GM12878 (cell line): Measurements from ENCODE around the gene SOX9.

Experiments
- CBFB ChIP-seq: IDR thresholded peaks from 2 replicates; pipeline ENCODE4 v1.6.1; 2016; ENCODE audit warnings: antibody characterized with exemption, low read depth
- CEBPB ChIP-seq, 2 experiments: fragments of 150-350 bp in 1 of 2; IDR thresholded peaks; 2 replicates each; pipeline ENCODE4 v1.6.1; 2012 to 2014; ENCODE audit warnings: low read depth in 2 of 2, low read length in 2 of 2, borderline replicate concordance in 1 of 2, inconsistent platforms in 1 of 2
- EP300 ChIP-seq, 2 experiments: fragments of 150-350 bp in 1 of 2; IDR thresholded peaks; 2 replicates each; pipeline ENCODE4 v1.6.1; 2011 to 2012; ENCODE audit warnings: low read depth in 2 of 2, low read length in 2 of 2, borderline replicate concordance in 1 of 2, improper control_type of control experiment in 1 of 2, inconsistent platforms in 1 of 2; ENCODE audit not compliant: control insufficient read depth in 1 of 2
- EZH2 ChIP-seq: IDR thresholded peaks from 2 replicates; pipeline ENCODE4 v1.6.1; 2012; ENCODE audit warnings: low read depth, mild to moderate bottlenecking, control low read depth, inconsistent platforms, low read length, borderline replicate concordance; ENCODE audit not compliant: control insufficient read depth
- GABPA ChIP-seq: IDR thresholded peaks from 2 replicates; pipeline ENCODE4 v1.6.1; 2014; ENCODE audit warnings: antibody characterized with exemption, low read depth, mild to moderate bottlenecking, inconsistent platforms
- HDAC2 ChIP-seq: fragments of 200-600 bp; sonication (generic); IDR thresholded peaks from 2 replicates; pipeline ENCODE4 v1.6.1; 2017
- NRF1 ChIP-seq: conservative IDR thresholded peaks from 2 replicates; pipeline ENCODE4 v1.6.1; 2011; ENCODE audit warnings: mild to moderate bottlenecking, low read depth, low read length, improper control_type of control experiment
- POLR2A ChIP-seq: IDR thresholded peaks from 2 replicates; pipeline ENCODE4 v1.6.1; 2011; ENCODE audit warnings: low read depth, mild to moderate bottlenecking, low read length
- RAD51 ChIP-seq: fragments of 450-650 bp; IDR thresholded peaks from 2 replicates; pipeline ENCODE4 v1.6.1; 2016; ENCODE audit warnings: moderate library complexity, mild to moderate bottlenecking, inconsistent platforms
- SMAD5 ChIP-seq: IDR thresholded peaks from 2 replicates; pipeline ENCODE4 v1.6.1; 2016; ENCODE audit warnings: antibody characterized with exemption, low read depth
- TCF3 ChIP-seq: IDR thresholded peaks from 2 replicates; pipeline ENCODE4 v1.6.1; 2012; ENCODE audit warnings: low read depth, mild to moderate bottlenecking, low read length, borderline replicate concordance; ENCODE audit not compliant: insufficient read depth
- TF ChIP-seq, protein P1 (sequence below), 3 experiments: IDR thresholded peaks in 2 of 3; conservative IDR thresholded peaks in 1 of 3; 2 replicates each; pipeline ENCODE4 v1.5.1; 2011; ENCODE audit warnings: low read depth in 3 of 3, low read length in 3 of 3, mild to moderate bottlenecking in 3 of 3, control low read depth in 2 of 3, moderate library complexity in 2 of 3, inconsistent platforms in 1 of 3, mixed read lengths in 1 of 3; ENCODE audit not compliant: control insufficient read depth in 2 of 3, insufficient read depth in 1 of 3; ENCODE audit errors: extremely low read depth in 1 of 3
- TF ChIP-seq, protein P2 (sequence below): fragments of 450-650 bp; conservative IDR thresholded peaks from 2 replicates; pipeline ENCODE4 v1.6.1; 2017; ENCODE audit warnings: mild to moderate bottlenecking, moderate library complexity

DNA sequence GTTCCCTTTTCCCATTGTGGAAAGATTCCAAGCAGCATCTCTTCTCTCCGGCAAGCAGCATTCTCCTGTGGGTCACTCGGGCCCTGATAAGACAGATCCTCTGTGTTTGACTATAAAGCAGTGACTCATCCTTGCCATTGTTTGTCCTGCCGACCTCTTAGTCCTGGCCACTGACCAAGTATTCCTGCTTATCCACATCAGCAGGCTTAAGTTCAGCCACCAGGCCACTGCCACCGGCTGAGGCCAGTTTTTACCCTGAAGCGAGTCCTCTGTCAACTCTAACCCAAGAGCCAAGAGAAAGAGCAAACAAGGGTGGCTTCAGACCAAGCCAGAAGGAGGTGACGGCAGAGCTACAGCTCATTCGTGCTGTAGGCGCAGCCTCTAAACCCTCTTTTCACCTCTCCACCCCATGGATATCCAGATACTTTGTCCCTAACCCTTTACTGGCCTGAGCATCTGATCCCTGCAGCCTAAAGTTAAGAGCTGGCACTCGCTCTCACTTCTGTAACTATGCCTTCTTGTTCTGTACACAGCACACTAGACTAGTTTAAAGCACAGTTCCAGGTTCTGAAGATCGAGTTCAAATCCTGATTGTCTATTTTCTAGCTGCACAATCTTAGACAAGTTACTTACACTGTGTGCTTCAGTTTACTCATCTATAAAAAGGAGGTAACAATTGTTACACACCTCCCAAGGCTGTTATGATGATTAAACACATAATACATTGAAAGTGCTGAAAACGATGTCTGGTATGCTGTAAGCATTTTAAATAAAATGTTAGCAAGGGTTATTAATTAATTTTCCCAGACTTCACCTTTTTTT is 31.0 kb downstream of the SOX9 start:
- TF ChIP-seq, protein P1, sequence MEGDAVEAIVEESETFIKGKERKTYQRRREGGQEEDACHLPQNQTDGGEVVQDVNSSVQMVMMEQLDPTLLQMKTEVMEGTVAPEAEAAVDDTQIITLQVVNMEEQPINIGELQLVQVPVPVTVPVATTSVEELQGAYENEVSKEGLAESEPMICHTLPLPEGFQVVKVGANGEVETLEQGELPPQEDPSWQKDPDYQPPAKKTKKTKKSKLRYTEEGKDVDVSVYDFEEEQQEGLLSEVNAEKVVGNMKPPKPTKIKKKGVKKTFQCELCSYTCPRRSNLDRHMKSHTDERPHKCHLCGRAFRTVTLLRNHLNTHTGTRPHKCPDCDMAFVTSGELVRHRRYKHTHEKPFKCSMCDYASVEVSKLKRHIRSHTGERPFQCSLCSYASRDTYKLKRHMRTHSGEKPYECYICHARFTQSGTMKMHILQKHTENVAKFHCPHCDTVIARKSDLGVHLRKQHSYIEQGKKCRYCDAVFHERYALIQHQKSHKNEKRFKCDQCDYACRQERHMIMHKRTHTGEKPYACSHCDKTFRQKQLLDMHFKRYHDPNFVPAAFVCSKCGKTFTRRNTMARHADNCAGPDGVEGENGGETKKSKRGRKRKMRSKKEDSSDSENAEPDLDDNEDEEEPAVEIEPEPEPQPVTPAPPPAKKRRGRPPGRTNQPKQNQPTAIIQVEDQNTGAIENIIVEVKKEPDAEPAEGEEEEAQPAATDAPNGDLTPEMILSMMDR (IDR thresholded peaks at IDR 0.05 in 2 of 3, conservative IDR thresholded peaks at IDR 0.05 in 1 of 3; ENCODE audit: control insufficient read depth in 2 of 3, extremely low read depth in 1 of 3, insufficient read depth in 1 of 3, low read depth in 3 of 3, low read length in 3 of 3) = no peak
- TF ChIP-seq POLR2A = no peak
- TF ChIP-seq NRF1 = no peak
- no peak for TF ChIP-seq HDAC2
- no peak for TF ChIP-seq EP300 (IDR thresholded peaks at IDR 0.05; ENCODE audit: borderline replicate concordance in 1 of 2, control insufficient read depth in 1 of 2, low read depth in 2 of 2, low read length in 2 of 2)
- no peak for TF ChIP-seq GABPA
- no peak for TF ChIP-seq TCF3
- no peak for TF ChIP-seq CBFB
- no peak for TF ChIP-seq EZH2
- TF ChIP-seq, protein P2, sequence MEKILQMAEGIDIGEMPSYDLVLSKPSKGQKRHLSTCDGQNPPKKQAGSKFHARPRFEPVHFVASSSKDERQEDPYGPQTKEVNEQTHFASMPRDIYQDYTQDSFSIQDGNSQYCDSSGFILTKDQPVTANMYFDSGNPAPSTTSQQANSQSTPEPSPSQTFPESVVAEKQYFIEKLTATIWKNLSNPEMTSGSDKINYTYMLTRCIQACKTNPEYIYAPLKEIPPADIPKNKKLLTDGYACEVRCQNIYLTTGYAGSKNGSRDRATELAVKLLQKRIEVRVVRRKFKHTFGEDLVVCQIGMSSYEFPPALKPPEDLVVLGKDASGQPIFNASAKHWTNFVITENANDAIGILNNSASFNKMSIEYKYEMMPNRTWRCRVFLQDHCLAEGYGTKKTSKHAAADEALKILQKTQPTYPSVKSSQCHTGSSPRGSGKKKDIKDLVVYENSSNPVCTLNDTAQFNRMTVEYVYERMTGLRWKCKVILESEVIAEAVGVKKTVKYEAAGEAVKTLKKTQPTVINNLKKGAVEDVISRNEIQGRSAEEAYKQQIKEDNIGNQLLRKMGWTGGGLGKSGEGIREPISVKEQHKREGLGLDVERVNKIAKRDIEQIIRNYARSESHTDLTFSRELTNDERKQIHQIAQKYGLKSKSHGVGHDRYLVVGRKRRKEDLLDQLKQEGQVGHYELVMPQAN = no peak
- TF ChIP-seq RAD51 = no peak
- no peak for TF ChIP-seq CEBPB (IDR thresholded peaks at IDR 0.05; ENCODE audit: borderline replicate concordance in 1 of 2, low read depth in 2 of 2, low read length in 2 of 2)
- TF ChIP-seq SMAD5 = no peak
